ENCODE results near the gene TRIM71. TPM values are rescaled to one million over a fixed set of nuclear protein-coding genes. Genes with fewer than 3 reads are reported as not detected.

Gene TRIM71
- total and polyA plus RNA-seq, 5 donors from 2014 or later: 0.03 to 0.47 (median 0.06) TPM

DNA sequence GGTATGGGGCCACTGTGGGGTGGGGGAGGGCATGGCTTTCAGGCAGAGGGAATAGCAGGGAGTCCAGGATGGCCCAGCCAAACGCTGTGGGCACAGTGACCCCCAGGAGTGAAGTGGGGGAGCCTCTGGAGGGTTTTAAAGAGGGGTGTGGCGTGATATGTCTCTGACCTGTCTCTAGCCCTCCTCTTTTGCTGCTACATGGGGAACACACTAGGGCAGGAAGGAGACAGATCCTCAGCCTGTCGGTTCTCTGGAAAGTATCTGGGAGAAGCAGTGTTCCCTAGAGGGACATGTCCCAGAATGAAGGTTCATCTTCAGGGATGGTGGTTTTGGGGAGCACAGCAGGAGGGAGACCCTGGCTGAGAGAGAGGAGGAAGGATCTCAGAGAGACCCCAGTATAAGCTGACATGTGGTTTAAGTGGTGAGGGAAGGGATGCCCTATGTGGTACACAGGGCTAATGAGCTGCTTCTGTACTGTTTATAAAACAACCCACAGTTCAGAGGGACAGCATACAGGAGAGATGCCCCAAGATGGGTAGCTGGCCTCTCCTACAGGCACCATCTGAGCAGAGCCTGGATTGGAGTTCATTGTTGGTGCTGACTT, 37.7 kb downstream of the TRIM71 start:
- Mint-ChIP-seq H3K27me3 (peaks cover 28% of the 10 kb centered on the region), H3K4me3 (no peak overlapping the region), H3K4me1 (peaks cover 0 to 4% (median 0%) of the 10 kb centered on the region in 4 donors), H3K36me3 (no peaks in the 10 kb centered on the region), H3K27ac (no peak overlapping the region), H3K9me3 (peaks cover 0 to 1% (median 0%) of the 10 kb centered on the region in 7 donors)
- Histone ChIP-seq H3K27ac (ENCODE audit: insufficient read depth, low read length, poor library complexity, severe bottlenecking) (no peak overlapping the region), H3K9me3 (ENCODE audit: control insufficient read depth in 2 of 2, low read length in 2 of 2) (no peaks in the 10 kb centered on the region), H3K4me1 (ENCODE audit: control insufficient read depth, insufficient read depth, low read length, poor library complexity, severe bottlenecking) (no peaks in the 10 kb centered on the region), H3K4me3 (ENCODE audit: low read depth, low read length) (no peak overlapping the region), H3K27me3 (ENCODE audit: control insufficient read depth, insufficient read depth, low read length) (no peaks in the 10 kb centered on the region), H3K36me3 (ENCODE audit: control insufficient read depth, insufficient read depth, low read length) (no peaks in the 10 kb centered on the region)
- DNase-seq (no peak), ATAC-seq (ENCODE audit: low read depth in 2 of 2) (no peak)

DNA sequence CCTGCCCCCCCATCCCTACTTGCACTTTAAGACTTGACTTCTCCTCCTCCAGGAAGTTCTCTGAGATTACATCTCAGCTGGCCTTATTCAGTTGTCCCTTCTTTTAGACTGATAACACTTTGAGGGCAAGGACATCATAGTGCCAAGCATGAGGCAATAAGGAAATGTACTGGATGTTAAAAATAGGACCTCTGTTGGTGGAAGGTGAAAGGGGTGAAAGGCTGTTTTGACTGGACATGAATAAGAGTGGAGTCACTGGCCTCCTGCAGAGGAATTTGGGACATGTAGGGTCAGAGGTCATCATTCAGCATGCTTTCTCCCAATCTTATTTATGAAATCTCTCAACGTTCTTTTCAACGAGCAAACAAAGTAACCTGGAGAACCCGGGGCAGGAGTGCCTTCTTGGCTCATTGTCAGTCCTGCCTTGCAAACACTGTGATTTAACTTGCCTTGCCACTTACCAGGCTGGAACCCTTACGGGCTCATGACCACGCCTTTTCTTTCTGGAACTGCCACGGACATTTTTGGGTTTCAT, 38.6 kb downstream of the TRIM71 start:
- DNase-seq: no peak
- Histone ChIP-seq H3K27me3 (ENCODE audit: control insufficient read depth, insufficient read depth, low read length) (no peaks in the 10 kb centered on the region), H3K4me1 (ENCODE audit: control insufficient read depth, insufficient read depth, low read length, poor library complexity, severe bottlenecking) (no peaks in the 10 kb centered on the region), H3K9me3 (ENCODE audit: control insufficient read depth in 2 of 2, low read length in 2 of 2) (no peaks in the 10 kb centered on the region), H3K4me3 (ENCODE audit: low read depth, low read length) (no peak overlapping the region), H3K36me3 (ENCODE audit: control insufficient read depth, insufficient read depth, low read length) (no peaks in the 10 kb centered on the region), H3K27ac (ENCODE audit: insufficient read depth, low read length, poor library complexity, severe bottlenecking) (no peak overlapping the region)
- no peak overlapping the region for H3K27ac Mint-ChIP-seq
- H3K36me3 Mint-ChIP-seq: no peaks in the 10 kb centered on the region
- H3K4me3 Mint-ChIP-seq: no peak overlapping the region
- H3K9me3 Mint-ChIP-seq: peaks cover 0 to 1% (median 0%) of the 10 kb centered on the region in 7 donors
- peaks cover 0 to 4% (median 0%) of the 10 kb centered on the region in 4 donors for H3K4me1 Mint-ChIP-seq
- no peak for ATAC-seq (ENCODE audit: low read depth in 2 of 2)
- H3K27me3 Mint-ChIP-seq: peaks cover 28% of the 10 kb centered on the region

DNA sequence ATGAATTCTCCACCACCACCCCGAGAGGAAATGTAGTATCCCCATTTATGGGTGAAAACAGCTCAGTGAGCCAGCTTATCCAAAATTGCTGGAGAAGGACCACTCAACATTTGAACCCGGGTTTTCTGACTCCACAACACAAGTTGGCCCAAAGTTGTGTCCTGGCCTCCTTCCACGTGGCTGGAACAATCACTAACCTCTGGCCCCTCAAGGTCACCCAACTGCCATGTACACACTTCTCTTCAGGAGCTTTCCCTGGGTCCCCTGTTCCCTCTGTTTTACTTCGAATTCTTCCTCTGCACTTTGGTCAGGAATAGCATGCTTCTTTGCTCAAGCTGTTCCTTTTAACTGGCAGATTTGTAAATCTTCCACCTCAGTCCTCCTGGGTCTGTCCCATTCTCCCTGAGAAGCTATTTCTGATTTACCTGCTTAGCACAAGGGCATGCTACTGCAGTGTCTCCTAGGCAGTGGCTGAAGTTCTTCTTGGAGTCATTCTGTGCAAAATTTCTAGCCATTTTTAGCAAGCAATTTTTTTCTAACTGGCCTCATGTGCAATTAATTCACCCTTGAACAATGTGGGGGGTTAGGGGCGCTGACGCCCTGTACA, 39.2 kb downstream of the TRIM71 start:
- peaks cover 0 to 1% (median 0%) of the 10 kb centered on the region in 7 donors for H3K9me3 Mint-ChIP-seq
- no peaks in the 10 kb centered on the region for H3K4me1 ChIP-seq (ENCODE audit: control insufficient read depth, insufficient read depth, low read length, poor library complexity, severe bottlenecking)
- H3K27me3 ChIP-seq (ENCODE audit: control insufficient read depth, insufficient read depth, low read length): no peaks in the 10 kb centered on the region
- H3K4me3 ChIP-seq (ENCODE audit: low read depth, low read length): no peak overlapping the region
- no peaks in the 10 kb centered on the region for H3K36me3 ChIP-seq (ENCODE audit: control insufficient read depth, insufficient read depth, low read length)
- H3K4me3 Mint-ChIP-seq: no peak overlapping the region
- DNase-seq (no peak), ATAC-seq (ENCODE audit: low read depth in 2 of 2) (no peak)
- H3K27ac ChIP-seq (ENCODE audit: insufficient read depth, low read length, poor library complexity, severe bottlenecking): no peak overlapping the region
- H3K27ac Mint-ChIP-seq: no peak overlapping the region
- peaks cover 32% of the 10 kb centered on the region for H3K27me3 Mint-ChIP-seq
- peaks cover 0 to 4% (median 0%) of the 10 kb centered on the region in 4 donors for H3K4me1 Mint-ChIP-seq
- H3K36me3 Mint-ChIP-seq: no peaks in the 10 kb centered on the region
- H3K9me3 ChIP-seq (ENCODE audit: control insufficient read depth in 2 of 2, low read length in 2 of 2): no peaks in the 10 kb centered on the region

DNA sequence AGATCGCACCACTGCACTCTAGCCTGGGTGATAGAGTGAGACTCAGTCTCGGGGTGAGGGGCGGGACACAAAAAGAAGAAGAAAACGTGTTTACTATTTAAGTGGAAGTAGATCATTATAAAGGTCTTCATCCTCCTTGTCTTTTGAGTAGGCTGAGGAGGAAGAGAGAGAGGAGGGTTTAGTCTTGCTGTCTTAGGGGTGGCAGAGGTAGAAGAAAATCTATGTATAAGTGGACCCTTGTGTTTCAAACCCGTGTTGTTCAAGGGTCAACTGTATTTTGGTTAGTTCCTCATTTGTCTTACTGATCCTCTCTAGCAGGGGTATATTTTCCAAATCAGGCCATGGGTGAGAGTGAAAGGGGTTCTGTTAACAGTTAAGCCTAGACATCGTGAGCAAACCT, 40.1 kb downstream of the TRIM71 start:
- H3K9me3 ChIP-seq (ENCODE audit: control insufficient read depth in 2 of 2, low read length in 2 of 2): no peaks in the 10 kb centered on the region
- ATAC-seq (ENCODE audit: low read depth in 2 of 2) (no peak), DNase-seq (no peak)
- Mint-ChIP-seq H3K27ac (no peak overlapping the region), H3K4me3 (no peak overlapping the region), H3K9me3 (peaks cover 0 to 1% (median 0%) of the 10 kb centered on the region in 7 donors), H3K4me1 (peaks cover 0 to 4% (median 0%) of the 10 kb centered on the region in 4 donors), H3K36me3 (no peaks in the 10 kb centered on the region), H3K27me3 (peaks cover 32% of the 10 kb centered on the region)
- no peaks in the 10 kb centered on the region for H3K36me3 ChIP-seq (ENCODE audit: control insufficient read depth, insufficient read depth, low read length)
- no peaks in the 10 kb centered on the region for H3K4me1 ChIP-seq (ENCODE audit: control insufficient read depth, insufficient read depth, low read length, poor library complexity, severe bottlenecking)
- no peak overlapping the region for H3K4me3 ChIP-seq (ENCODE audit: low read depth, low read length)
- no peak overlapping the region for H3K27ac ChIP-seq (ENCODE audit: insufficient read depth, low read length, poor library complexity, severe bottlenecking)
- no peaks in the 10 kb centered on the region for H3K27me3 ChIP-seq (ENCODE audit: control insufficient read depth, insufficient read depth, low read length)

DNA sequence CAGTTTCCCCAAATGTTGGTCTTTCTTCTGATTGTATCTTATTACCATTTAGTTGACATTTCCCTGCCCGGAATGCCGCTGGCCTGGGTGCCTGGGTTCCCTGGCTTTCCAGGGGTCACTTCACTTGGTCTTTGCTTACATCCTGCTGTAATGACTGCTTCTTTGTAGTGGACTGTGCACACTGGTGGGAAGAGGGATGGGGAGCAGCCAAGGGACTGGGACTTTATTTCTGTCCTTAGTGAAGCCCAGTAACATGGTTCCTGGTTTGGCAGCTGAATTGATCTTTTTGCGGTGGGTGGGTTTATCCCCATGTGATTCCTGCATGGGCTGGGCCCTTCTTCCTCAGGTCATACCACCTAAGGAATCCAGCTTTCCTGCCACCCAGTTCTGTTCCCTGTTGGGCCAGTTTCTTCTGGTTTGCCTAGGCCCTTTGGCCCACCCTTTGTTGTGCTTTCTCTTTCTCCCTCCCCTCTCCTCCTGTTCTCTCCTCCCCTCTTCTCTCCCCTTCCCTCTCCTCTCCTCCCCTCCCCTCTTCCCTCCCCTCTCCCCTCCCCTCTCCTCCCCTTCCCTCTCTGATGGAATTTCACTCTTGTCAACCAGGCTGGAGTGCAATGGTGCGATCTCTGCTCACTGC, 41.9 kb downstream of the TRIM71 start:
- Mint-ChIP-seq H3K9me3 (peaks cover 0 to 3% (median 0%) of the 10 kb centered on the region in 7 donors), H3K4me3 (no peak overlapping the region), H3K27me3 (peaks cover 38% of the 10 kb centered on the region), H3K36me3 (no peaks in the 10 kb centered on the region), H3K4me1 (peaks cover 0 to 4% (median 0%) of the 10 kb centered on the region in 4 donors), H3K27ac (peak overlapping the region in 1 of 3 donors; percentile 26)
- H3K36me3 ChIP-seq (ENCODE audit: control insufficient read depth, insufficient read depth, low read length): no peaks in the 10 kb centered on the region
- no peak overlapping the region for H3K4me3 ChIP-seq (ENCODE audit: low read depth, low read length)
- no peak for ATAC-seq (ENCODE audit: low read depth in 2 of 2)
- DNase-seq: no peak
- H3K4me1 ChIP-seq (ENCODE audit: control insufficient read depth, insufficient read depth, low read length, poor library complexity, severe bottlenecking): no peaks in the 10 kb centered on the region
- H3K27ac ChIP-seq (ENCODE audit: insufficient read depth, low read length, poor library complexity, severe bottlenecking): no peak overlapping the region
- H3K9me3 ChIP-seq (ENCODE audit: control insufficient read depth in 2 of 2, low read length in 2 of 2): no peaks in the 10 kb centered on the region
- H3K27me3 ChIP-seq (ENCODE audit: control insufficient read depth, insufficient read depth, low read length): no peaks in the 10 kb centered on the region

DNA sequence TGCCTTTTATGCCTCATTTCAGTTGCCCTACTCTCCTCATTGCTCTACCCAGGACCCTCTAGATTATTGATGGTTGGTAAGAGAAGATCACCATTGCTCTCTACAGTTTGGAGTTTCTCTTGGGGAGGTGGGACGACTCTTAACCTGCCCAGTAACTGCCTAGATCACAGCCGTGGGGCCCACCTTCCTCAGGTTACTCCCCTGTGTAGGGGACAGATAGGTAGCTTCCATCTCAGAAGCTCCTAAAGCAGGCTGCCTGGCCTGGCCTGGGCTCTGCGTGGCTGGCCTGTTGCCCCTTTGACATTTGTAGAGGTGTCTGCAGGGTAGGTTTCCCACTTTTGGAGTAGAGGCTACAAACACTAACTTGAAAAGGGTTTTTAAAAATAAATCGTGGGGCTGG, 42.7 kb downstream of the TRIM71 start:
- H3K27ac Mint-ChIP-seq: no peak overlapping the region
- H3K4me3 ChIP-seq (ENCODE audit: low read depth, low read length): no peak overlapping the region
- H3K9me3 ChIP-seq (ENCODE audit: control insufficient read depth in 2 of 2, low read length in 2 of 2): no peaks in the 10 kb centered on the region
- ATAC-seq (ENCODE audit: low read depth in 2 of 2) (no peak), DNase-seq (no peak)
- H3K27ac ChIP-seq (ENCODE audit: insufficient read depth, low read length, poor library complexity, severe bottlenecking): no peak overlapping the region
- H3K9me3 Mint-ChIP-seq: peaks cover 0 to 2% (median 0%) of the 10 kb centered on the region in 7 donors
- peaks cover 0 to 4% (median 0%) of the 10 kb centered on the region in 4 donors for H3K4me1 Mint-ChIP-seq
- no peaks in the 10 kb centered on the region for H3K27me3 ChIP-seq (ENCODE audit: control insufficient read depth, insufficient read depth, low read length)
- H3K27me3 Mint-ChIP-seq: peaks cover 31% of the 10 kb centered on the region
- H3K4me1 ChIP-seq (ENCODE audit: control insufficient read depth, insufficient read depth, low read length, poor library complexity, severe bottlenecking): no peaks in the 10 kb centered on the region
- no peaks in the 10 kb centered on the region for H3K36me3 Mint-ChIP-seq
- peak overlapping the region in 1 of 4 donors; percentile 73 for H3K4me3 Mint-ChIP-seq
- H3K36me3 ChIP-seq (ENCODE audit: control insufficient read depth, insufficient read depth, low read length): no peaks in the 10 kb centered on the region

DNA sequence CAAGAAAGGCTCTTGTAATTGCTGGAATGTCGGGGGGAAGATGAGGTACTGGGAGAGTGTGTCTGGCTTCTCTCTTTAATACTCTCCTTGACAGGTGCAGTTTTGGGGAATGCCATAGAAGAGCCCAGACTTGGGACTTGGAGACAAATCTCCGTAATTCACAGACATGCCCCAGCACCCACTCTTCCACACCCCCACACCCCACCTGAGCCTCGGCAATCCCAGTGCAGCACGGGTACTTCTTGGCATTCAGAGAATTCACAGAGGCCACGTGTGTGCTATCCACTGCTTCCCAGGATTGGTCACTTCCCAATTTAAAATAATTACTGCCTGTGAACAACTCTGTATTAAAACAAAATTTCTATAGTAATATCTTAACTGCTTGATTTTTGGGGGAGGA, 43.9 kb downstream of the TRIM71 start:
- H3K4me3 ChIP-seq (ENCODE audit: low read depth, low read length): no peak overlapping the region
- Mint-ChIP-seq H3K9me3 (peaks cover 0 to 2% (median 0%) of the 10 kb centered on the region in 7 donors), H3K4me3 (no peak overlapping the region), H3K27ac (no peak overlapping the region), H3K27me3 (peaks cover 26% of the 10 kb centered on the region), H3K36me3 (no peaks in the 10 kb centered on the region), H3K4me1 (peaks cover 0 to 4% (median 0%) of the 10 kb centered on the region in 4 donors)
- no peak for DNase-seq
- ATAC-seq (ENCODE audit: low read depth in 2 of 2): no peak
- no peaks in the 10 kb centered on the region for H3K9me3 ChIP-seq (ENCODE audit: control insufficient read depth in 2 of 2, low read length in 2 of 2)
- H3K27ac ChIP-seq (ENCODE audit: insufficient read depth, low read length, poor library complexity, severe bottlenecking): no peak overlapping the region
- H3K36me3 ChIP-seq (ENCODE audit: control insufficient read depth, insufficient read depth, low read length): no peaks in the 10 kb centered on the region
- H3K27me3 ChIP-seq (ENCODE audit: control insufficient read depth, insufficient read depth, low read length): no peaks in the 10 kb centered on the region
- no peaks in the 10 kb centered on the region for H3K4me1 ChIP-seq (ENCODE audit: control insufficient read depth, insufficient read depth, low read length, poor library complexity, severe bottlenecking)
